H1 (cell line): ENCODE data around the gene PCNP.
"Not testable (repeated sequence)": the region's sequence is repeated elsewhere in the genome, so short reads cannot be mapped to it uniquely, and the experiment has no call there.

ENCODE experiments used
- SIN3A ChIP-seq, 2 experiments: IDR thresholded peaks in 1 of 2; conservative IDR thresholded peaks in 1 of 2; 2 replicates each; pipeline ENCODE4 v1.6.1; 2011 to 2012; ENCODE audit warnings: low read length in 2 of 2, improper control_type of control experiment in 1 of 2, low read depth in 1 of 2, mild to moderate bottlenecking in 1 of 2
- TF ChIP-seq, protein P1 (sequence below), 3 experiments: IDR thresholded peaks; 1 replicate in 2 of 3; 2 replicates in 1 of 3; pipeline versions ENCODE4 v1.5.1 to v1.6.1; 2011; ENCODE audit warnings: low read length in 3 of 3, mild to moderate bottlenecking in 3 of 3, inconsistent platforms in 2 of 3, low read depth in 1 of 3, moderate library complexity in 1 of 3; ENCODE audit not compliant: insufficient read depth in 1 of 3; ENCODE audit errors: control extremely low read depth in 1 of 3

GRCh38 chr3:101605398-101605797, 31.4 kb downstream of the PCNP start:
- TF ChIP-seq SIN3A (conservative IDR thresholded peaks at IDR 0.05 in 1 of 2, IDR thresholded peaks at IDR 0.05 in 1 of 2; ENCODE audit: low read depth in 1 of 2, low read length in 2 of 2): not testable (repeated sequence)
- TF ChIP-seq, protein P1, sequence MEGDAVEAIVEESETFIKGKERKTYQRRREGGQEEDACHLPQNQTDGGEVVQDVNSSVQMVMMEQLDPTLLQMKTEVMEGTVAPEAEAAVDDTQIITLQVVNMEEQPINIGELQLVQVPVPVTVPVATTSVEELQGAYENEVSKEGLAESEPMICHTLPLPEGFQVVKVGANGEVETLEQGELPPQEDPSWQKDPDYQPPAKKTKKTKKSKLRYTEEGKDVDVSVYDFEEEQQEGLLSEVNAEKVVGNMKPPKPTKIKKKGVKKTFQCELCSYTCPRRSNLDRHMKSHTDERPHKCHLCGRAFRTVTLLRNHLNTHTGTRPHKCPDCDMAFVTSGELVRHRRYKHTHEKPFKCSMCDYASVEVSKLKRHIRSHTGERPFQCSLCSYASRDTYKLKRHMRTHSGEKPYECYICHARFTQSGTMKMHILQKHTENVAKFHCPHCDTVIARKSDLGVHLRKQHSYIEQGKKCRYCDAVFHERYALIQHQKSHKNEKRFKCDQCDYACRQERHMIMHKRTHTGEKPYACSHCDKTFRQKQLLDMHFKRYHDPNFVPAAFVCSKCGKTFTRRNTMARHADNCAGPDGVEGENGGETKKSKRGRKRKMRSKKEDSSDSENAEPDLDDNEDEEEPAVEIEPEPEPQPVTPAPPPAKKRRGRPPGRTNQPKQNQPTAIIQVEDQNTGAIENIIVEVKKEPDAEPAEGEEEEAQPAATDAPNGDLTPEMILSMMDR (IDR thresholded peaks at IDR 0.05; ENCODE audit: control extremely low read depth in 1 of 3, insufficient read depth in 1 of 3, low read depth in 1 of 3, low read length in 3 of 3): not testable (repeated sequence)
